Lower leg skin (tissue), 3 donors: Measurements from ENCODE around the gene CLSTN2.

Source experiments
- POLR2A ChIP-seq, 2 donors: fragments of 450-650 bp; IDR thresholded peaks; one replicate each; pipeline ENCODE4 v1.6.1; 2016 to 2017; ENCODE audit warnings: antibody characterized with exemption in 2 of 2, mild to moderate bottlenecking in 1 of 2, moderate library complexity in 1 of 2
- TF ChIP-seq, protein P1 (sequence below), 3 donors: fragments of 450-650 bp; IDR thresholded peaks; one replicate each; pipeline ENCODE4 v1.5.1; 2016; ENCODE audit warnings: antibody characterized with exemption in 3 of 3, mild to moderate bottlenecking in 3 of 3, moderate library complexity in 2 of 3

DNA sequence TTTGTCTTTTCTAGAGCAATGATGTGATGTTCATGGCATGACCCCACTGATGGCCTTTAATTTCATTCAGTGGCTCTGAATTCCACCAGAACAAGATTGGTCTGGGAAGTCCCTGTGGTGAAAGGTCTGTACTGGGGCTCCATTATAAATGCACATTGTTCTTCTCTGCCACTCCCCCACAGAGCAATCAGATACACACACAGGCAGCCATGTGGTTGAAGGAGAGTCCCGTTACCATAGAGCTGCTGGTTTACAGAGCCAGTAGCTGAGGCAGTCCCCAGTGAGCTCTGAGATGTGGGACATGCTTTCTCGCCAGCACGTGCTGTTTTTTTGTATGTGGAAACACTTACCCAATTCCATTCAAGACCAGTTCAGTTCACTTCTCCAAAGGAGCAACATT is 570.2 kb downstream of the CLSTN2 start:
- TF ChIP-seq, protein P1, sequence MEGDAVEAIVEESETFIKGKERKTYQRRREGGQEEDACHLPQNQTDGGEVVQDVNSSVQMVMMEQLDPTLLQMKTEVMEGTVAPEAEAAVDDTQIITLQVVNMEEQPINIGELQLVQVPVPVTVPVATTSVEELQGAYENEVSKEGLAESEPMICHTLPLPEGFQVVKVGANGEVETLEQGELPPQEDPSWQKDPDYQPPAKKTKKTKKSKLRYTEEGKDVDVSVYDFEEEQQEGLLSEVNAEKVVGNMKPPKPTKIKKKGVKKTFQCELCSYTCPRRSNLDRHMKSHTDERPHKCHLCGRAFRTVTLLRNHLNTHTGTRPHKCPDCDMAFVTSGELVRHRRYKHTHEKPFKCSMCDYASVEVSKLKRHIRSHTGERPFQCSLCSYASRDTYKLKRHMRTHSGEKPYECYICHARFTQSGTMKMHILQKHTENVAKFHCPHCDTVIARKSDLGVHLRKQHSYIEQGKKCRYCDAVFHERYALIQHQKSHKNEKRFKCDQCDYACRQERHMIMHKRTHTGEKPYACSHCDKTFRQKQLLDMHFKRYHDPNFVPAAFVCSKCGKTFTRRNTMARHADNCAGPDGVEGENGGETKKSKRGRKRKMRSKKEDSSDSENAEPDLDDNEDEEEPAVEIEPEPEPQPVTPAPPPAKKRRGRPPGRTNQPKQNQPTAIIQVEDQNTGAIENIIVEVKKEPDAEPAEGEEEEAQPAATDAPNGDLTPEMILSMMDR (IDR thresholded peaks at IDR 0.05) = no peak
- TF ChIP-seq POLR2A (IDR thresholded peaks at IDR 0.05) = no peak
